Stimulated activated CD8-positive, alpha-beta memory T cell treated with anti-CD3 and anti-CD28 coated beads, Interleukin-12 subunit alpha, Interleukin-12 subunit beta, amount 100 ng/mL, for 1 hour (primary cell): Measurements from ENCODE around the gene SARDH.

ENCODE experiments used
- DNase-seq: peaks from one replicate; pipeline ENCODE4 v3.0.0-alpha.2; 2020; ENCODE audit warnings: low read depth

SARDH gene

DNA sequence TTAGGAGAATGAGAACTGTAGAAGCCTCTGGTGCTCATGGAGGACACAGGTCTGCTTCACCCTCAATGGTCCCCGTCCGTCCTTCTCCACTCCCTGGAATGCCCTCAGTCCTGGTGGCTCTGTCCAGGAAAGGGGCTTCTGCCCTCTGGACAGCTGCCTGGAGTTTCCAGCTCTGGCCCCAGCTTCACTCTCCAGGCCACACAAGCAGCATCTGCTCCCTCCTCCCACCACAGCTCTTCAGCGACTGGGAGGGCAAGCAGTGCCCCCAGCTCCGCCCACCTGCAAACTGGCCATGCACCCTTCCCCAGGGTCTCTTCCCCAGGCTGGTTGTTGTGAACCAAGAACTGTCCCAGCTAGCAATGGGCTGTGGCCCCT, 4.7 kb downstream of the SARDH start:
- no peak for DNase-seq

DNA sequence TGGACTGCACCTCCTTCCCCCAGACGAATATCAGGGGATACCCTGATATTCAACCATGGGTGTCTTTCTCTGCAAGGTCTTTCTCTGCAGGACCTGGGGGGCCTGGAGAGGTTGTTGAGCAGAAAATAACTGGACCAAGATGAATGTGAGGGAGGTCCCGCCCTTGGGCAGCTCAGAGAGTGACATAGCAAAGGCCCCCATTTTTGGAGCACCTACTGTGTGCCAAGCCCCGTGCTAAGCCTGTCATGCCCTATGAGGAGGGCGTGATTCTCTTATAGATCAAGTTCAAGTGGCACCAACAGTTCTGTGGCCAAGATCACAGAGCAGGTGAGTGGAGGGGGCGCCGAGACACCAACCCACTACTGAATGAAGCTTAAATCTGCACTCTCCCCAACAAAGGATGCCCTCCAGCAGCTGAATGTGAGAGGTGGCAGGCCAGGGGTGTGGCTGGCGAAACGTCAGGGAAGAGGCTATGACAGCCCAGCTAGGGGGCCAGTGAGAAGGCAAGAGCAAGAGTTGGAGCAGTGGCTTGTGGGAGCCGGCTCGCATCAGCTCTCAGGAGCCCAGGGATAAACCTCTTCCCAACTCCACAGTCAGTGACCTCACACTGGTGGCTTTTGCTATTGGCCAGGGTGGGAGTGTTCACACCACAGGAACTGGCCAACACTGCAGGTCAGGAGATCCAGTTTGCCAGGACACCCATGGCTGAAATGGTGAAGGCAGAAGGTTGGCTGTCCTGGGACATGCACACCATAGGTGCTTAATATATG, 5.3 kb downstream of the SARDH start:
- DNase-seq, result no peak

DNA sequence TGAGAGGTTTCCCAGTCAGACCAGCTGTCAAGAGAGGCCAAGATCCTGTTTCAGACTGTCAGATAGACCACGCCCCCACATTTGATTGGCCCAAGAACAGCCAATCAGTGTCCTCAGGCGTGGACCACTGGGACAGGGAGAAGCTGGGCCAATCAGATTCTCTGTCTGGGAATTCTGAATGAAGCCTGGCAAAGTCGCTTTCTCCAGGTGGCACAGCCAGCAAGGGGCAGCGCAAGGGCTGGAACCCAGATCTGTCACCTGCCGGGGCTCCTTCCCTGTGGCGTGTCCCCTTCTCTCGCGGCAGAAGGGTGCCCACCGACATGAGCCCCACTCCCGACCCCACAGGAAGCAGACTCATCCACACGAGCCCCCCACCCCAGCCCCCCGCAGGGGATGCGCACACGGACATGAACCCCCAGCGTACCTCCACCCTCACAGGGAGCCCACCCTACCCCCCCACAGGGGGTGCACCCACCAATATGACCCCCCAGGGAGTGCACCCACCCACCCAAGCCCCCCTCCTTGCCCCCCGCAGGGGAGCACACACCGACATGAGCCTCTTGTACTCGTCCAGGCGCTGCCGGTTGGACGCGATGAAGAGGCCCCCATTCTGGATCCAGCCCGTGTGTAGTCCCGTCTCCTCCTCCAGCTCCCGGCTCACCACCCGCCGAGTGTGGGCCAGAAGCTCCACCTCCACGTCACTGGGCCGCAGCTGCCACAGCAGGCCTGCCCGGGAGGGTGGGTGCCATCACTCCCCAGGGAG, 6.1 kb downstream of the SARDH start:
- no peak for DNase-seq

DNA sequence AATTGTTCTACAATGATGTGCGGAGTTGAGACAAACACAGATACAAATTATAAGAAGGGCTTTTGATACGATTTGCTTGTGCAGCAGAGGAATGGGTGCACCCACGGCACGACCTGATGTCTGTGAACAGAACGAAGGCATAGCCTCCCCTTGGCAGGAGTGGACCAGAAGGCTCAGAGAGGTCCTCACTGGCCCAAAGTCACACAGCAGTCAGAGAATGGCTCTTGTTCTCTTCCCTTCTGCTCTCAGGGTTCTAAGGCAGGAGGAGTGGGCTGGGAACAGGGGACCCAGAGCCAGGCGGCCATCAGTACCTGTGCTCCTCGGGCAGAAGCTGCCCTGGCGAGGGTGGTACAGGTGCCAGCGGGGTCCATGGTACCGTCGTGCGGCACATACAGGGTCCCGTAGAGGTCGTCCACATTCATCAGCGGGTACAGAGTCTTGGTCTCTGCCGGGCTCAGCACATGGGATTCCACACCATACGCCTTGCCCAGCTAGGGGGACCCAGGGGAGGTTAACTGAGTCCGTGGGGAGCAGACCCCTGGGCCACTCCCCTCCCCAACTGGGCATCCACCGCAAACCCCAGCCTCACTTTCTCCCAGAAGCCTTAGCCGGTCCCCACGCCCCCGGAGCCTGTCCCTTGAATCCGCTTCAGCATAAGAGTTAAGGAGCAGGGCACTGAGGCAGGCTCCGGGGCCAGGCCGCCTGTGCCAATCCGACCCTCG, 7.0 kb downstream of the SARDH start:
- no peak for DNase-seq

DNA sequence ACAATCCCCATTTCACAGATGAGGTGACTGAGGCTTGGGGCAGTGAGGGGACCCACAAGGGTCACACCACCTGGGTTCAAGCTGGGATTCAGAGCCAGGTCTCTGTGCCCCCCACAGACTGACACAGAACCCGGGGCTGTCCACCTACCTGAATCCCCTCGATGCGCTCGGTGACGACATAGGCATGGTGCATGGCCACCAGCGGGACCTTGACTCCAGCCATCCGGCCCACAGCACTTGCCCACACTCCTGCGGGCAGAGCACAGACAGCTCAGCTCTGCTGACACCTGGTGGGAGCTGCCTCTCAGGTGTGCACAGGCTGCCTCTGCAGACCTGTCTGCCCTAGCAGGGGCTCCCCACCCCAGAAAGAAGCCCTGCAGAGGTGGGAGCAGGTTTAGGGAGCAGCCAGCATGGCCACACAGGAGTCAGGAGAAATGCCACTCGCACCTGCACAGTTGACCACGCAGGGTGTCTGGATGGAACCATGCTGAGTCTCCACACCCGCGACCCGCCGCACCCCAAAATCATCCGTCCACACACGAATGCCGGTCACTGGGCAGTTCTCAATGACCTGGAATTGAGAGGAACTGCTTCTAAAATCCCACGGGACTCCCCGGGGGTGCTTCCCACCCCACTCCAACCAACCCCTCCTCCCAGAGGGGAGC, 8.4 kb downstream of the SARDH start:
- no peak for DNase-seq

DNA sequence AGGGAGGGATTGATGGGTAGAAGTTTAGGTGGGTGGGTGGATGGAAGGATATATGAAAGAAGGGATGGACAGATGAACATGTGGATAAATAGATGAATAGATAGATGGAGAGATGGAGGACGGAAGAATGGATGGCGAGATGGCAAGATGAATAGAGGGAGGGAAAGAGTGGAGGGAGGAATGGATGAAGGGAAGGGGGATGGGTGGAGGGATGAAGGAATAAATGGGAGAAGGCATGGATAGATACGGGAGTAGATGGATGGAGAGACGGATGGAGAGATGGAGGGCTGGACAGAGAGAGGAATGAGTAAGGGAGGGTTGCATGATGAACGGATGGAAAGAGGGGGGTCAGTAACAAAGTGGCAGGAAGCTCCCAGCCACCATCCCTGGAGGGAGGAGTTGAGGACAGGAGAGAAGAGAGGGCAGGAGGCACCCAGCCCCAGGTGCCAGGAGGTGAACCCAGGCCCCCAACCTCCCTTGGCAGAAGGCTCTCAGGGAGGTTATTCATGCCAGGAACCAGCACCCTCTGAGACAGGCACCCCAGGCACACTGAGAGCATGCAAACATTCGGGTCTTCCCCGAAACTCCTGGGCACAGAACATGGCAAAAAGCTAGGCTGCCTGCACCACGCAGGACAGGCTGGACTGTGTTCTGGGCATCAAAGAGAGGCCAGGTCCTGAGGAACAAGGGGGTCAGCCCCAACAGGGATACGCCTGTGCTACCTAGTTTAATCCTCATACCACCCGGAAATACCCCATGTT, 9.1 kb downstream of the SARDH start:
- no peak for DNase-seq

DNA sequence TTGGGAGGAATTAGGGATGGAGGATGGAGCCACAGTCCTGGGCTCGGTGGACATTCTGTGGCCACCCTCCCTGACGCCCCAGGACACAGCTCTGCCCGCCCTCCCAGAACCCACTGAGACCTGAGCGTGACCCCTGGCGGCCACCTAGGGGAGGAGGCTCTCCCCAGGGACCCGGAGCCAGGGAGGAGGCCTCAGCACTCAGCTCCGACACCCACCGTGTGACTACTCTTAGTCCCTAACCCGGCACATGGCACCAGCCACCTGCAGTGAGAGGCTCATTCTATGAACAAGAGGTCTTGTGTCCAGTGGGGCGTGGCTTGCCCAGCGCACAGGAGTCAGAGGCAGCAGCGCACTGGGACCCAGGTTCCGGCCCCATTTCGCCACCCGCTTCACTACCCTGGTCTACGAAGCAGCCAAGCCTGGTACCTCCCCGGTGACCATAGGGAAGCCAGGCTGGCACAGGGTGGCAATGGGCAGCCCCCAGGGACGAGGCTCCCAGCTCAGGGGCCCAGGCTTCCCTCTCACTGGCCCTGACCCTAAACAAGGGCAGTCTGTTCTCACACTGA, 10.2 kb downstream of the SARDH start:
- DNase-seq, result no peak

DNA sequence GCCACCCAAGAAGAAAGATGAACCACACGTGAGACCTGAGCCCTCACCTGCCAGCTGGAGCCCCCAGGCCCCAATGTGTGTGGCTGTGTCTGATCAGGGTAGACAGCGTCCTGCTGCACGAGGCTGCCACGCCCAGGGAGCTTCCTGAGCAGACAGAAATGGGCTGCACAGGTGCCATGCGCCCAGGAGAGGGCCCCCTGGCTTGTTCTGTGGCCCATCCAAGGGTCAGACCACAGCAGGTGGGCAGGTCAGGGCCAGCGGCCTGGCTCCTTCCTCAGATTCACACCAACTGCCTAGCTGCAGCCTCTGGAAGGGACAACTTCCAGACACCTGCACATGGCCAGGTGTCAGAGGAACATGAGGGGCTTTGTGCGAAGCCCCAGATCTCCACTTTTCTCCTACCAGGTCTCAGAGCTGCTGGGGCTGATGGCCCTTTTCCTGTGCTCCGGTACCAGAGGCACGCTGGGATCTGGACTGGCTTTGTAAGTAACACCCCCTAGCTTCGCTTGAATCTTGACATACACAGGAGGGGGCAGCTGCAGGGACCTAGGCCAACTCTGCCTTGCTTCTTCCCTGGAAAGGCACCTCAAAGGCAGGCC, 10.8 kb downstream of the SARDH start:
- no peak for DNase-seq

DNA sequence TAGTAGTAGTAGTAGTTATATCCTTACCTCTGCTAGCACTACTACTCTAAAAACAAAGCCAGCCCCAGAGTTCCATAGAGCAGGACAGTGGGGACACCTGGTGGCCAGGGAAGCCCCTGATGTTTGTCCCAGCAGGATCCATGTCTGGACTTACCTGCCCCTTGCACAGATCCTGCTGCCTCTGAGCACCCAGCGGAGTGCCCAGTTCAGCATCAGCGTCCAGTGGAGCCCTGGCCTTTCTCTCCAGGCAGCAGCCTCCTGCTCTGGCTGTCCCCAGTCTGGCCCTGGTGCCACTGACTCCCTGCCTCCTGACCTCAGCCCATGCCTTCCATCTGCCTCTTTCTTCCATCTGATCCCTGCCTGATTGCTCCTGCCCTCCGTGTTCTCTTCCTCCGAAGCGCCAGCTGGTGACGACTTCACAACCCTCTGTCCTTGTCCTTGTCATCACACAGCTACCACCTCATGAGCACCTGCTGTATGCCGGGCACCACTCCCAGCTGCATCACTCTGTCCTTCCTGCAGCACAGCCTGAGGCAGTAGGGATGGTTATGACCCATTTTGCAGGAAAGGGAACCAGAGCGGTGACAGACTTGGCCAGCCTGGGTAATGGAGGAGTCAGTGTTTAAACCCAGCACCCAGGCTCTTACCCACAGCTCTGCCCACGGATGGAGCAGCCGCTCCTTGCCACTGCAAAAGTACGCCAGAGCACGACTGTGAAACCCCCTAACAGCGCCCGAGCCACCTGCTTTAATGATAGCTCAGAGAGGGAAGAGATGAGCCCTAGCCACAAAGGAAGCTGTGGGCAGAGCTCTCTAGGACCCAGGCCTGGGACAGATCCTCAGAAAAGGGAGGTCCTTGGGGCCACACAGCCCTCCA, 11.5 kb downstream of the SARDH start:
- peak; percentile 42 for DNase-seq

DNA sequence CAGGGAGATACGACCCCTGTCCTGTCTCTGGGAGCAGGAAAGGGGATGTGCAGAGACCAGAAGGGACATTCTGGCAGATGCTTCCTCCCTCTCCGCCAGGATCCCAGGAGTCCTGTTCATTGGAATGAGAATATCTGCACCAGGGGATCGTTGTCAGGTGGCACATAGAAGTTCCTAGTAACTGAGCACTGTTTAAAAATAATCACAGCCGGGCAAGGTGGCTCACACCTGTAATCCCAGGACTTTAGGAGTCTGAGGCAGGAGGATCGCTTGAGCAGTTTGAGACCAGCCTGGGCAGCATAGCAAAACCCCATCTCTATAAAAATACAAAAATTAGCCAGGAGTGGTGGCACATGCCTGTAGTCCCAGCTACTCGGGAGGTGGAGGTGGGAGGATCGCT, 12.3 kb downstream of the SARDH start:
- no peak for DNase-seq

DNA sequence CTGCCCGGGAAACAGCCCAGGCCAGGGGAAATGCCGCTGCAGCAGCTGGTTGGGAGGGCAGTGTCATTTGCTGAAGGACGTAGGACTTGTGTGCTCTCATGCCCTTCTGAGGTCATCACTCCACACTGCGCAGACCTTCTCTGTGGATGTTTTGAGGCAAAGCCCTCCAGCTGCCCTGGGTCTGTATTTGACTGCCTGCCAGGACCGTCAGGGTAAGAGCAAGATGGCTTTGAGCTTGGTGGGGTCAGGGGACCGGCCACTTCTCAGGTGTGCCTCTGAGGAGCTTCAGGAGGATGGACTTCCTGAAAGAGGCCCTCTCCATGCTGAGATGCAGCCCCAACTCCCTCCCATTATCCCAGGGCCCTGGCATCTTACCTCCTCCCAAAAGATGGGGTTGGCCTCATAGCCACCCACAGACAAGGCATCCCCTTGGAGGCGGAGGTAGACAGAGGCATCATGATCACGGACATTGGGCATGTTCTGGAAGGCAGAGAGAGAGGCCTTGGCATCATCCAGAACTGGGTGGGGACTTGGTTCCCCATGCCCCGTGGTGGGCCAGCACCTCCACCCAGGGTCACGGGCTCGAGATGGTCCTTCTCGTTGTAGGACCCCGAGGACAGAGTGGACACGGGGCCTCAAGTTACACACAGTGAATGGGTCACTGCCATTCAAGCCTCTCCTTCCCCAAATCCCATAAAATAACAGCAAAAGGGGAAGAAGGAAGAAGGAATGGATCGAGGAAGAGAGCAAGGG, 19.4 kb downstream of the SARDH start:
- DNase-seq, result no peak

DNA sequence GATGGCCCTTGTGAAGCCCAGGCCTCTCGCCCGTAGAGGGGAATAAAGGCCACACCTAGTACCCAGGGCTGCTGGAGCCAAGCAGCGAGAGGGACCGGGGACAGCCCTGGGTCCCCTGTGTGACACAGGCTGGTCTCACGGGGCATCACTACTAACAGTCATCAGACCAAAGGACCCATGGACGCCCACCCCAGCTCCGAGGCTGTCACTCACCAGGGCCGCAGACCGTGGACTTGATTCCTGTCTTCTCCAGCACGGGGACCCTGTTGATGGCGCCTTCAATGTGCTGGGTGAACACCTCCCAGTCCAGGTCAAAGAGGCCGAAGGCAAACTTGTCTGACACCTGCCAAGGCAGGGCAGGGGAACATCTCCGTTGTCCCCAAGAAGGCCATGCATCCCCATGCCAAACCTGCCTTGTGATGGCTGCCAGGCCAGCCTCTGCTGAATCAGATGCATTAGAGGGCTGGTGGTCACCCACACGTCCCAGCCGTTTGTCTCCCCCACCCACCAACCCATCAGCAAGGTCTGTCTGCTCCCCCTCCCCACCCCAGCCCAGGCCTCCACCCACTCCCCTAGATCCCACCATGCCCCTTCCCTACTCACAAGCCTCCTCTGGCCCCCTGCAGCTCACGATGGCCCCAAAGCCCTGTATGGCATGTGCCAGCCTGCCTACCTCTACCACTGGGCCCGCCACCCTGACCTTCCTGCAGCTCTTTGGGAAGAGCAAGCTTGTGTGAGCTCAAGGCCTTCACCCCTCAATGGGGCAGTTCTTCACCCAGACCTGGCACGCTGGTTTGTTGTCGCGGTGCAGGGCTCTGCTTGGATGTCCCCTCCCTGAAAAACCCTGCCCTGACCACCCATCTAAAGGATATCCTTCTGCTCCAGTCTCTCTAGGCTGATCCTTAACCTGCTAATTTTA, 20.8 kb downstream of the SARDH start:
- DNase-seq, result no peak

DNA sequence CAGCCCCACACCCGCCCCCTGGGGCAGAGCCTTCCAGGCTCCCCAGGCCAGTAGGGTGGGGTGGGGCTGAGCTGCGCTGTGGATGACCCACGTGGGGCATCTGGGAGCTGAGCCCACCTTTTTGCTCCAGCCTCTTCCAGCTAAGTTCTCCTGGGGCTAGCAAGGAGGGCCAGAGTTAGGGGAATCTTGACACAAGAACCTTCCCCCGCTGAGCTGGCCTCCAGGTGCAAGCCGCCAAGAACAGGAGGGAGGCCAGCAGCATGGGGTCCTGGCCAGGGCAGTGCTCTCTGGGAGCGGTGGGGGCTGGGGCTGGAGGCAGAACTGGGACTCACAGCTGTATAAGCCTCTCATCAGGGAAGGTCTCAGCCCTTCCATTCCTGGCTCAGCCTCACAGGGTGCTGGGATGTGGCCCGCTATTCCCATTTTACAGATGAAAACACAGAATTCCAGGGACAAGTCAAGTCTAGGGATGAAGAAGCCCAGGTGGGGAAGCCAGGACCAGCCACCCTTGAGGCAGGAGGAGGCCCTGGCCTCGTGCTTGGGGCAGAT, 21.5 kb downstream of the SARDH start:
- no peak for DNase-seq

DNA sequence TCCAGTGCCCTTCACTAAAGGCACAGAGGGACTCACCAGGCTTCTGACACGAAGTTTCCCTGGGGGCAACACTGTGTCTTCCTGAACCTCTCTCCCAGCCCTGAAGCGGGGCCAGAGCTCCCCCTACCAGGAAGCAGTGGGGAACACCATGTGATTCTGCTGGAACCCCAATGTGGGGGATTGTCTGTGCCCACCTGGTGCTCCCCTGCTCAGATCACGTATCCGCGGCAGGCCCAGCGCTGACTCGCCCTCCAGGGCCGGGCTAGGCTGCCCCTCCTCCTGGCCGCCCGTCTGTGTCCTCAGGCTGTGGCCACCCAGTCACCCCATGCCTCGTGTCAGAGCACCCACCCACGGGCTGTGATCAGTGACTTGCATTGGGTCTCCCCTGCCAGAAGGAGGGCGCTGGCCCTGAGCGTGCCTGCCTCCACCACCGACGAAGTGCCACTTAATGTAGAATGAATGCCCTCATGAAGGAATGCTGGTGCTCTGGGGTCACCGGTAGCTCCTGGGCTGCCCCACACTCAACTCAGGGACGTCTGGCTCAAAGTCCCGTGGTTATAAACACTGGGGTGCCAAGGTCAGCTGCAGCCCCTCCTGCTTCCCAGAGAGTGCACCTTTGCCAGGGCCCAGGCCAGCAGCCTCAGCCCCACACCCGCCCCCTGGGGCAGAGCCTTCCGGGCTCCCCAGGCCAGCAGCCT, 22.1 kb downstream of the SARDH start:
- DNase-seq, result no peak

DNA sequence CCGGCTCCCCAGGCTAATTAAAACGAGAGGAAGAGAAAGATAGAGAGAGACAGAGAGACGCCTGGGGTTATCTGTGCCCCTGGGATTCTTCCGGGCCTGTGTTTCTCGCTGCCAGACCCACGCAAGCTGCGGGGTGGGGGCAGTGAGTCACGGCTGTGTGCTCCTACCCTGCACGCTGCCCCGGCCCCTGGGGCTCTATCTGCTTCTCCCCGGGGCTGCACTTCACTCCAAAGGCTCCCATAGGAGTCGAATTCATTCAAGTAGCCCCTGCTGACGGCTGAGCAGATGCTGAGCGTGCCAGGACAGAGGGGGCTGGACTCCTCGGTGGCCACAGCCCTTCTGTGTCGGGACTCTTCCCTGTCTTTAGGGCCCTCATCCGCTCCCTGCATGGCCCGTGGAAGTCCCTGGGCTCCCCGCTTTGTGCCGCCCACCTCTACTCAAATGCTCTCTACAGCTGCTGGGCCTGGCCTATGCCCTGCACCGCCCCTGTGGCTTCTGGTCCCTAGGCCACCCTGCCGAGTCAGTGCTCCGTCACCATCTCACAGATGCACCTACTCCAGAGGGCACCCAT, 22.8 kb downstream of the SARDH start:
- no peak for DNase-seq

DNA sequence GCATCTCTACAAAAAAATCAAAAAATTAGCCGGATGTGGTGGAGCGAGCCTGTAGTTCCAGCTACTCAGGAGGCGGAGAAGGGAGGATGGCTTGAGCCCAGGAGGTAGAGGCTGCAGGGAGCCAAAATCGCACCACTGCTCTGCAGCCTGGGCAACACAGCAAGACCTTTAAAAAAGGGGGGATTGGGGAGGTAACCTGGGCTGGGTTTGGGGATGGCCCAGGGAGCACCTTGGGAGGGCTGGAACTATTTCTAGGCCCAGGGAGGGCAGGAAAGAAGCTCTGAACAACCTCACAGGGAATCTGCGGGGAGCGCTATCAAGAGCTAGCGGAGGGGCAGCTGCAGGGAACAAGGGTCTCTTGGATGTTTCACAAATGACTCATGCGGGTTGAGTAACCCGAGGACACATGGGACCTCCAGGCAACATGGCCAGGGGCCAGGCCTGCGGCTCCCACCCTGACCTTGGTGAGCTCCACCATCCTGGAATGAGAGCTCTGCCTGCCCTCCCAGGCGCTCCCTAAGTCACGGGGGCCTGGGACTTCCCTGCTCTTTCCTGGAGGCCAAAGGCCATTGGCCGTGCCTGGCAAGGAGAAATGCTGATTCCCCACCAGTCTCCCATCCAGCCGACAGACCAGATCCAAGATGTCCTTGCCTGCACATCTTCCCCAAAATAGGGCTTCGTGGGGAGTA, 23.4 kb downstream of the SARDH start:
- DNase-seq, result no peak
